ENCODE data around the gene ERC1. TPM values are rescaled to one million over a fixed set of nuclear protein-coding genes. Genes with fewer than 3 reads are reported as not detected.

The ERC1 gene
- total and polyA plus RNA-seq, 9 of the 15 experiments (the other 6 are each of a cell fraction or from before 2014, with no cell fraction given): 0.74 to 11.8 (median 4.8) TPM

GRCh38 chr12:1353451-1353850 lies 362.4 kb downstream of the ERC1 start:
- BruUV-seq (replicated peaks): no TSS peak
- no peak overlapping the region for H2AFZ ChIP-seq (ENCODE audit: low read depth, low read length)
- in situ Hi-C loops (cut with MboI) (no loop called here), intact Hi-C loops (cut with micrococcal nuclease) (no loop called here)
- TF ChIP-seq, protein P1, sequence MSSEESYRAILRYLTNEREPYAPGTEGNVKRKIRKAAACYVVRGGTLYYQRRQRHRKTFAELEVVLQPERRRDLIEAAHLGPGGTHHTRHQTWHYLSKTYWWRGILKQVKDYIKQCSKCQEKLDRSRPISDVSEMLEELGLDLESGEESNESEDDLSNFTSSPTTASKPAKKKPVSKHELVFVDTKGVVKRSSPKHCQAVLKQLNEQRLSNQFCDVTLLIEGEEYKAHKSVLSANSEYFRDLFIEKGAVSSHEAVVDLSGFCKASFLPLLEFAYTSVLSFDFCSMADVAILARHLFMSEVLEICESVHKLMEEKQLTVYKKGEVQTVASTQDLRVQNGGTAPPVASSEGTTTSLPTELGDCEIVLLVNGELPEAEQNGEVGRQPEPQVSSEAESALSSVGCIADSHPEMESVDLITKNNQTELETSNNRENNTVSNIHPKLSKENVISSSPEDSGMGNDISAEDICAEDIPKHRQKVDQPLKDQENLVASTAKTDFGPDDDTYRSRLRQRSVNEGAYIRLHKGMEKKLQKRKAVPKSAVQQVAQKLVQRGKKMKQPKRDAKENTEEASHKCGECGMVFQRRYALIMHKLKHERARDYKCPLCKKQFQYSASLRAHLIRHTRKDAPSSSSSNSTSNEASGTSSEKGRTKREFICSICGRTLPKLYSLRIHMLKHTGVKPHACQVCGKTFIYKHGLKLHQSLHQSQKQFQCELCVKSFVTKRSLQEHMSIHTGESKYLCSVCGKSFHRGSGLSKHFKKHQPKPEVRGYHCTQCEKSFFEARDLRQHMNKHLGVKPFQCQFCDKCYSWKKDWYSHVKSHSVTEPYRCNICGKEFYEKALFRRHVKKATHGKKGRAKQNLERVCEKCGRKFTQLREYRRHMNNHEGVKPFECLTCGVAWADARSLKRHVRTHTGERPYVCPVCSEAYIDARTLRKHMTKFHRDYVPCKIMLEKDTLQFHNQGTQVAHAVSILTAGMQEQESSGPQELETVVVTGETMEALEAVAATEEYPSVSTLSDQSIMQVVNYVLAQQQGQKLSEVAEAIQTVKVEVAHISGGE (CRISPR knock-in tag; IDR thresholded peaks at IDR 0.05): no peak
- TF ChIP-seq MEIS2 (IDR thresholded peaks at IDR 0.05; ENCODE audit: partially characterized antibody): peak; percentile 47
- no peaks in the 10 kb centered on the region for H4K20me1 ChIP-seq (replicated peaks; ENCODE audit: control insufficient read depth, insufficient read depth, low read length)
- H3K27ac ChIP-seq (ENCODE audit: extremely low read depth, low read depth, low read length): no peak overlapping the region
- no peaks in the 10 kb centered on the region for H3K36me3 ChIP-seq (ENCODE audit: control insufficient read depth, insufficient read depth, low read length)
- H3K9me3 ChIP-seq (replicated peaks; ENCODE audit: control insufficient read depth, insufficient read depth, low read depth, low read length): no peaks in the 10 kb centered on the region
- POLR2A ChIA-PET: no interaction called here
- no peak overlapping the region for H3K4me3 ChIP-seq
- H3K4me1 ChIP-seq (replicated peaks in 1 of 2; ENCODE audit: control insufficient read depth in 2 of 2, insufficient read depth in 2 of 2, low read length in 2 of 2): no peaks in the 10 kb centered on the region; a peak in 1 of 5 replicates
- no peak for FAIRE-seq
- no peaks in the 10 kb centered on the region for H3K27me3 ChIP-seq (ENCODE audit: control insufficient read depth in 2 of 2, insufficient read depth in 2 of 2, low read length in 2 of 2)
- no peak overlapping the region for H3K9ac ChIP-seq (ENCODE audit: insufficient read depth in 1 of 2, low read depth in 2 of 2, low read length in 2 of 2)
- no peaks in the 10 kb centered on the region for H3K79me2 ChIP-seq (ENCODE audit: control insufficient read depth, insufficient read depth, low read length)
- 53% methylated on average over 2 of the region's 2 CpGs for WGBS (ENCODE audit: insufficient coverage, low coverage, missing lambda C conversion rate)
- CTCF ChIA-PET (ENCODE audit: low intra/inter-chr PET ratio): no interaction called here
- no peak for DNase-seq (ENCODE audit: extremely low read depth in 1 of 4, low spot score in 3 of 4)
- no peaks in the 10 kb centered on the region for H3K9me1 ChIP-seq (ENCODE audit: control insufficient read depth, insufficient read depth, low read length)
- no peak overlapping the region for H3K4me2 ChIP-seq (ENCODE audit: insufficient read depth, low read length)
- no peak for ATAC-seq

All from K562 (cell line).